HG02870 (cell line): ENCODE data around the gene TRMT112.
A peak's percentile ranks its signal among the peaks of the same experiment; 100 is the strongest.

Source experiments
- ATAC-seq: cut with Tn5 transposase; IDR thresholded peaks from one replicate; pipeline ENCODE4 v1.9.1; 2021; ENCODE audit warnings: mild to moderate bottlenecking, moderate library complexity; ENCODE audit not compliant: unreplicated experiment

TRMT112 gene

GRCh38 chr11:64296830-64297698 is 20.3 kb downstream of the TRMT112 start:
- no peak for ATAC-seq

- ATAC-seq: no peak
Measured at GRCh38 chr11:64296236-64296635, 21.1 kb downstream of the TRMT112 start.

GRCh38 chr11:64295760-64296159 is 21.6 kb downstream of the TRMT112 start:
- no peak for ATAC-seq

- ATAC-seq: no peak
Measured at GRCh38 chr11:64294774-64295173, 22.6 kb downstream of the TRMT112 start.

GRCh38 chr11:64292460-64293254 is 24.7 kb downstream of the TRMT112 start:
- no peak for ATAC-seq

GRCh38 chr11:64291752-64292459 is 25.5 kb downstream of the TRMT112 start:
- no peak for ATAC-seq

GRCh38 chr11:64291262-64291751 is 26.1 kb downstream of the TRMT112 start, which contains the start of gene KCNK4:
Gene KCNK4, plus strand, starts transcription at chr11:64291302. Its CDS starts 1,717 bp downstream, at chr11:64293019.
- no peak for ATAC-seq

- ATAC-seq: no peak
Measured at GRCh38 chr11:64290352-64291261, 26.8 kb downstream of the TRMT112 start.

- ATAC-seq: no peak
Measured at GRCh38 chr11:64289002-64289564, 28.3 kb downstream of the TRMT112 start.

GRCh38 chr11:64288353-64288750 is 29.0 kb downstream of the TRMT112 start:
- no peak for ATAC-seq

- no peak for ATAC-seq
Measured at GRCh38 chr11:64287676-64288352, 29.5 kb downstream of the TRMT112 start.

- ATAC-seq: no peak
Measured at GRCh38 chr11:64286801-64287159, 30.6 kb downstream of the TRMT112 start.

- ATAC-seq: no peak
Measured at GRCh38 chr11:64285885-64286800, 31.2 kb downstream of the TRMT112 start.

- ATAC-seq: peak; percentile 45
Measured at GRCh38 chr11:64284962-64285884, 32.1 kb downstream of the TRMT112 start, which contains the start of gene GPR137. Gene GPR137, plus strand, starts transcription at chr11:64285848. Its CDS starts 677 bp downstream, at chr11:64286525.

GRCh38 chr11:64284048-64284961 is 33.1 kb downstream of the TRMT112 start, which contains the start of gene BAD:
Gene BAD, minus strand, starts transcription at chr11:64284665. Its CDS starts 297 bp downstream, at chr11:64284368.
- peak; percentile 75 for ATAC-seq

GRCh38 chr11:64283092-64283491 is 34.3 kb downstream of the TRMT112 start:
- ATAC-seq: no peak
